ENCODE data around the gene AOAH.

The AOAH gene

GRCh38 chr7:36730046-36730445 is 5.8 kb upstream of the AOAH start:
- ChIA-PET POLR2A (no interaction called here), CTCF (no interaction called here)

GRCh38 chr7:36728143-36728542 is 3.8 kb upstream of the AOAH start:
- Histone ChIP-seq H3K4me1 (ENCODE audit: control extremely low read depth in 1 of 4, control insufficient read depth in 4 of 4, insufficient read depth in 4 of 4, low read length in 3 of 4) (peaks cover 25 to 43% (median 41%) of the 10 kb centered on the region in 4 experiments), H3K36me3 (ENCODE audit: control insufficient read depth in 4 of 4, insufficient read depth in 4 of 4, low read length in 3 of 4) (no peaks in the 10 kb centered on the region), H3K9me3 (ENCODE audit: control extremely low read depth in 1 of 5, control insufficient read depth in 4 of 5, insufficient read depth in 2 of 5, low read depth in 1 of 5, low read length in 4 of 5) (peaks cover 0 to 8% (median 4%) of the 10 kb centered on the region in 5 experiments), H3K27ac (ENCODE audit: insufficient read depth in 1 of 2, low read depth in 1 of 2, low read length in 2 of 2, poor library complexity in 1 of 2, severe bottlenecking in 2 of 2) (no peak overlapping the region), H3K4me3 (ENCODE audit: control insufficient read depth in 1 of 7, extremely low read depth in 1 of 7, insufficient read depth in 4 of 7, low read depth in 2 of 7, low read length in 6 of 7) (no peak overlapping the region), H3K27me3 (replicated peaks in 2 of 5; ENCODE audit: control insufficient read depth in 4 of 5, insufficient read depth in 5 of 5, low read length in 4 of 5) (peaks cover 0 to 8% (median 0%) of the 10 kb centered on the region in 5 experiments)
- ChIA-PET POLR2A (no interaction called here), CTCF (interaction anchor here (1.1 kb wide), 1 partner anchor 12 kb away, joined by 4 read pairs; no protein-coding TSS in a partner anchor)
- WGBS (ENCODE audit: insufficient coverage) = 90% methylated on average over 1 of the region's 2 CpGs
- DNase-seq = no peak

More at GRCh38 chr7:36730046-36730445, 5.8 kb upstream of the AOAH start:
- Histone ChIP-seq H3K36me3 (ENCODE audit: control insufficient read depth in 4 of 4, insufficient read depth in 4 of 4, low read length in 3 of 4) (no peaks in the 10 kb centered on the region), H3K4me3 (ENCODE audit: control insufficient read depth in 1 of 7, extremely low read depth in 1 of 7, insufficient read depth in 4 of 7, low read depth in 2 of 7, low read length in 6 of 7) (no peak overlapping the region), H3K9me3 (ENCODE audit: control extremely low read depth in 1 of 5, control insufficient read depth in 4 of 5, insufficient read depth in 2 of 5, low read depth in 1 of 5, low read length in 4 of 5) (peaks cover 0 to 8% (median 4%) of the 10 kb centered on the region in 5 experiments), H3K27me3 (replicated peaks in 2 of 5; ENCODE audit: control insufficient read depth in 4 of 5, insufficient read depth in 5 of 5, low read length in 4 of 5) (peaks cover 0 to 8% (median 3%) of the 10 kb centered on the region in 5 experiments), H3K4me1 (ENCODE audit: control extremely low read depth in 1 of 4, control insufficient read depth in 4 of 4, insufficient read depth in 4 of 4, low read length in 3 of 4) (peaks cover 11 to 25% (median 23%) of the 10 kb centered on the region in 4 experiments), H3K27ac (ENCODE audit: insufficient read depth in 1 of 2, low read depth in 1 of 2, low read length in 2 of 2, poor library complexity in 1 of 2, severe bottlenecking in 2 of 2) (no peak overlapping the region)
- no peak for DNase-seq
- WGBS (ENCODE audit: insufficient coverage) = no CpG with 5 or more reads among the region's 2 CpGs

GRCh38 chr7:36726806-36727503 is 2.7 kb upstream of the AOAH start:
- Histone ChIP-seq H3K9me3 (ENCODE audit: control extremely low read depth in 1 of 5, control insufficient read depth in 4 of 5, insufficient read depth in 2 of 5, low read depth in 1 of 5, low read length in 4 of 5) (peaks cover 0 to 8% (median 3%) of the 10 kb centered on the region in 5 experiments), H3K4me1 (ENCODE audit: control extremely low read depth in 1 of 4, control insufficient read depth in 4 of 4, insufficient read depth in 4 of 4, low read length in 3 of 4) (peaks cover 26 to 50% (median 42%) of the 10 kb centered on the region in 4 experiments)
- CTCF ChIA-PET = interaction anchor here (1.0 to 1.4 kb wide), 3 partner anchors 9 to 19 kb away, joined by 3 to 5 read pairs (median 4); no protein-coding TSS in a partner anchor

GRCh38 chr7:36726311-36726710 is 2.0 kb upstream of the AOAH start:
- Histone ChIP-seq H3K4me1 (ENCODE audit: control extremely low read depth in 1 of 4, control insufficient read depth in 4 of 4, insufficient read depth in 4 of 4, low read length in 3 of 4) (peaks cover 26 to 52% (median 42%) of the 10 kb centered on the region in 4 experiments), H3K9me3 (ENCODE audit: control extremely low read depth in 1 of 5, control insufficient read depth in 4 of 5, insufficient read depth in 2 of 5, low read depth in 1 of 5, low read length in 4 of 5) (peaks cover 0 to 4% (median 3%) of the 10 kb centered on the region in 5 experiments), H3K4me3 (ENCODE audit: control insufficient read depth in 1 of 7, extremely low read depth in 1 of 7, insufficient read depth in 4 of 7, low read depth in 2 of 7, low read length in 6 of 7) (peak overlapping the region in 1 of 7 experiments; percentile 13), H3K36me3 (ENCODE audit: control insufficient read depth in 4 of 4, insufficient read depth in 4 of 4, low read length in 3 of 4) (no peaks in the 10 kb centered on the region), H3K27ac (ENCODE audit: insufficient read depth in 1 of 2, low read depth in 1 of 2, low read length in 2 of 2, poor library complexity in 1 of 2, severe bottlenecking in 2 of 2) (no peak overlapping the region), H3K27me3 (replicated peaks in 2 of 5; ENCODE audit: control insufficient read depth in 4 of 5, insufficient read depth in 5 of 5, low read length in 4 of 5) (peaks cover 0 to 8% (median 0%) of the 10 kb centered on the region in 5 experiments)
- ChIA-PET POLR2A (no interaction called here), CTCF (interaction anchor here (1.1 to 1.4 kb wide), 3 partner anchors 9 to 30 kb away, joined by 3 to 5 read pairs (median 4); no protein-coding TSS in a partner anchor)
- DNase-seq = no peak
- 97% methylated on average over 7 of the region's 7 CpGs for whole genome bisulfite sequencing (ENCODE audit: insufficient coverage)

More at GRCh38 chr7:36726806-36727503, 2.7 kb upstream of the AOAH start:
- H3K27me3 ChIP-seq (replicated peaks in 2 of 5; ENCODE audit: control insufficient read depth in 4 of 5, insufficient read depth in 5 of 5, low read length in 4 of 5) = peaks cover 0 to 8% (median 0%) of the 10 kb centered on the region in 5 experiments
- POLR2A ChIA-PET = interaction anchor here (0.6 kb wide), 1 partner anchor 42 kb away, joined by 4 read pairs; no protein-coding TSS in a partner anchor
- H3K27ac ChIP-seq (ENCODE audit: insufficient read depth in 1 of 2, low read depth in 1 of 2, low read length in 2 of 2, poor library complexity in 1 of 2, severe bottlenecking in 2 of 2) = no peak overlapping the region
- DNase-seq = peak; percentile 67 to 92 (median 90)
- H3K4me3 ChIP-seq (ENCODE audit: control insufficient read depth in 1 of 7, extremely low read depth in 1 of 7, insufficient read depth in 4 of 7, low read depth in 2 of 7, low read length in 6 of 7) = no peak overlapping the region
- H3K36me3 ChIP-seq (ENCODE audit: control insufficient read depth in 4 of 4, insufficient read depth in 4 of 4, low read length in 3 of 4) = no peaks in the 10 kb centered on the region
- WGBS (ENCODE audit: insufficient coverage) = 44% methylated on average over 4 of the region's 4 CpGs

GRCh38 chr7:36724996-36725395 is 702 bp upstream of the AOAH start:
- Histone ChIP-seq H3K9me3 (ENCODE audit: control extremely low read depth in 1 of 5, control insufficient read depth in 4 of 5, insufficient read depth in 2 of 5, low read depth in 1 of 5, low read length in 4 of 5) (peaks cover 0 to 4% (median 3%) of the 10 kb centered on the region in 5 experiments), H3K4me3 (ENCODE audit: control insufficient read depth in 1 of 7, extremely low read depth in 1 of 7, insufficient read depth in 4 of 7, low read depth in 2 of 7, low read length in 6 of 7) (peak overlapping the region in 2 of 7 experiments; percentile 63 to 70), H3K27ac (ENCODE audit: insufficient read depth in 1 of 2, low read depth in 1 of 2, low read length in 2 of 2, poor library complexity in 1 of 2, severe bottlenecking in 2 of 2) (no peak overlapping the region), H3K4me1 (ENCODE audit: control extremely low read depth in 1 of 4, control insufficient read depth in 4 of 4, insufficient read depth in 4 of 4, low read length in 3 of 4) (peaks cover 26 to 54% (median 42%) of the 10 kb centered on the region in 4 experiments), H3K36me3 (ENCODE audit: control insufficient read depth in 4 of 4, insufficient read depth in 4 of 4, low read length in 3 of 4) (no peaks in the 10 kb centered on the region), H3K27me3 (replicated peaks in 2 of 5; ENCODE audit: control insufficient read depth in 4 of 5, insufficient read depth in 5 of 5, low read length in 4 of 5) (peaks cover 0 to 8% (median 0%) of the 10 kb centered on the region in 5 experiments)
- no peak for DNase-seq
- no CpG with 5 or more reads among the region's 2 CpGs for WGBS (ENCODE audit: insufficient coverage)
- POLR2A ChIA-PET = no interaction called here
- CTCF ChIA-PET = interaction anchor here (1.1 to 1.2 kb wide), 2 partner anchors 10 to 31 kb away, joined by 3 to 4 read pairs; no protein-coding TSS in a partner anchor

- no peaks in the 10 kb centered on the region for H3K9me3 ChIP-seq (ENCODE audit: control extremely low read depth in 1 of 5, control insufficient read depth in 4 of 5, insufficient read depth in 2 of 5, low read depth in 1 of 5, low read length in 4 of 5)
- no peaks in the 10 kb centered on the region for H3K36me3 ChIP-seq (ENCODE audit: control insufficient read depth in 4 of 4, insufficient read depth in 4 of 4, low read length in 3 of 4)
- no CpG with 5 or more reads among the region's 4 CpGs for WGBS (ENCODE audit: insufficient coverage)
- peak overlapping the region in 5 of 7 experiments; percentile 3 to 70 (median 49) for H3K4me3 ChIP-seq (ENCODE audit: control insufficient read depth in 1 of 7, extremely low read depth in 1 of 7, insufficient read depth in 4 of 7, low read depth in 2 of 7, low read length in 6 of 7)
- POLR2A ChIA-PET = no interaction called here
- H3K27ac ChIP-seq (ENCODE audit: insufficient read depth in 1 of 2, low read depth in 1 of 2, low read length in 2 of 2, poor library complexity in 1 of 2, severe bottlenecking in 2 of 2) = no peak overlapping the region
- H3K4me1 ChIP-seq (ENCODE audit: control extremely low read depth in 1 of 4, control insufficient read depth in 4 of 4, insufficient read depth in 4 of 4, low read length in 3 of 4) = peaks cover 26 to 54% (median 42%) of the 10 kb centered on the region in 4 experiments
- CTCF ChIA-PET = interaction anchor here (0.9 kb wide), 1 partner anchor 52 kb away, joined by 3 read pairs; no protein-coding TSS in a partner anchor
- no peak for DNase-seq
- peaks cover 0 to 3% (median 0%) of the 10 kb centered on the region in 5 experiments for H3K27me3 ChIP-seq (replicated peaks in 2 of 5; ENCODE audit: control insufficient read depth in 4 of 5, insufficient read depth in 5 of 5, low read length in 4 of 5)
Observed at GRCh38 chr7:36723291-36723690, 1.0 kb downstream of the AOAH start.
